Activated CD4-positive, alpha-beta T cell treated with anti-CD3 and anti-CD28 coated beads for 4 hours (primary cell): ENCODE measurements around the gene PDZRN4.
"Not testable (repeated sequence)": the region's sequence is repeated elsewhere in the genome, so short reads cannot be mapped to it uniquely, and the experiment has no call there.

Experiments
- DNase-seq, 2 donors: peaks; one replicate each; pipeline ENCODE4 v3.0.0-alpha.2; 2020

PDZRN4 gene

DNA sequence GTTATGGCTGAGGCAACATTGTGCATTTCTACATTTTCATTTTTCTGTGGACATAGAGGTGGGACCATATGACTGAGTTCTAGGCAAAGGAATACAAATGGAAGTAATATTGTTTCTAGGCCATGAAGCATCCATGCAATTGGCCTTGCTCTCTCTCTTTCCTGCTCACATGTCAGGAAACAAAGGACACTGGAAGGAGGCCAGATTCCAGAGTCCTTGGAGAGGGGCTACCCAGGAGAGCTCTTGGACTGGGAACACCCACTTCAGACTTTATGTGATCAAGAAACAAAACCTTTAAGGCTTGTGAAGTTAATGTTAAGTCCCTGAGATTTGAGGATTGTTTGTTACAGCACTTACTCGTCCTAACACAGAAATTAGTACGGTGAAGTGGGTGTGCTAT is 32.8 kb downstream of the PDZRN4 start:
- no peak for DNase-seq

DNA sequence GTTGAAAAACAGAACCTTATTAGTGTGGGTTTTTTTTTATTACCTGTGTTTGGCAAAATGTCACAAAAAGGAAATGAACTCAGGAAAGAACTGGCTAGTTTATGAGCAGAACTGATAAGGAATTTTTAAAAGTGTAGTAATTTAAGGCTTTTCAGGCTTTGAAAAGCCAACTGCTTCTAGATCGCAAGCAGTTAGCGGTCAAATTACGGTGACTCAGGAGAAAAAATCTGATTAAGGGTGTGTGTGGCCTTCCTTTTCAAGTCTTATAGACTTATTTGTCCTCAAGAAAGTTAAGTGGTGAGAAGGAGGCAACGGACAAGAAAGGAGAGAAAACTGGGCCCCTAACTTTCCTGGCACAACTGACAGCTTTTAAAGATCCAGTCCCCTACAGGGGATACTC is 33.4 kb downstream of the PDZRN4 start:
- no peak for DNase-seq

DNA sequence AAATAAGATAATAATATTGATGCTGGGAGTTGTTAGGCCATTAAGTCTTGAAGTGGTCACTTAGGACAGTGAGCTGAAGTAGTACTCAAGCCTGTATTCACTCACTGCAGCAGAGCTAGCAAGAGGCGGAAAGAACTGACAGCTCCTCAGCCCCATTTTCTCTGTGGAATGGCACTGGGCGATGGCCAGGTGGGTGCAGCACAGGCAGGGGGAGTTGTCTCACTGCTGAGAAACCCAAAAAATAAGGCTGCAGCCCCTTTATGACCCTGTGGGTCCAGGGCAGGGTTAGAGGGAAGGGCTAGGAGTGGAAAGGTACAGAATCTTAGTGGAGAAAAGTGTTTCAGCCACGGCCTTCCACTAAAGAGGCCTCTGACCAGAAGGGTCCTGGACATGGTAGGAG is 35.5 kb downstream of the PDZRN4 start:
- no peak for DNase-seq

DNA sequence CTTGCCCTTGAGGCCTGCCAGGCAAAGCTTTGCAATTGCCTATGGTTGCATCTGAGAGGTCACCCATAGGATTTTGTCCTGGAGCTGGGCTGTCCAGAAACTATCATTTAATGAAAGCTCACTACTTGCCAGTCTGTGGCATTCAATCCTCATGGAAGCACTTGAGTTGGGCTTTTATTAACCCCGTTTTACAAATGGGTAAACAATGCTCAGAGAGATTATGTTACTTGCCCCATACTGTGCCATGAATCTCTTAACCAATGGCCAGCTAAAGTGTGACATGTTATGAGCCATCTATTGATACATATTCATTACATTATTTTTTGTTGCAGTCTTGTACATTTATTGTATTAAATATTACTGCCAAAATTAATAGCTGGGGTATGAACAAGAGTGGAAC is 35.9 kb downstream of the PDZRN4 start:
- no peak for DNase-seq

DNA sequence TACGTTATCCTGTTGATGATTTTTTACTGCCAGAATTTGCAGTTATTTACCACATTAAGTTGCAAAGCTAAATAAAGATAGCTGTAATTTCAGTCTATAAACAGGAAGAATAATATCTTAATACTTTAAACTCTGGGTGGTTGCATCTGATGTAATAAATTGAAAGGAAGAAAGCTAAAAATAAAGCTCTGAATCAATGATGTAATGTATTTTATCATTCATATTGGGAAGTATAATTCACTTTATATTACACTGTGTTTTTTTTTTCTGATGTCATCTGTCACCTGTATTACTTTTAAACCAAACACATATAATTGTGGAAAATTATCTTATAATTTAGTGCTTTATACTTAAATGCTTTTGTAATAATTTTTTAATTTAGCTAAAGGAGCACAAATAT is 37.1 kb downstream of the PDZRN4 start:
- DNase-seq, result no peak

DNA sequence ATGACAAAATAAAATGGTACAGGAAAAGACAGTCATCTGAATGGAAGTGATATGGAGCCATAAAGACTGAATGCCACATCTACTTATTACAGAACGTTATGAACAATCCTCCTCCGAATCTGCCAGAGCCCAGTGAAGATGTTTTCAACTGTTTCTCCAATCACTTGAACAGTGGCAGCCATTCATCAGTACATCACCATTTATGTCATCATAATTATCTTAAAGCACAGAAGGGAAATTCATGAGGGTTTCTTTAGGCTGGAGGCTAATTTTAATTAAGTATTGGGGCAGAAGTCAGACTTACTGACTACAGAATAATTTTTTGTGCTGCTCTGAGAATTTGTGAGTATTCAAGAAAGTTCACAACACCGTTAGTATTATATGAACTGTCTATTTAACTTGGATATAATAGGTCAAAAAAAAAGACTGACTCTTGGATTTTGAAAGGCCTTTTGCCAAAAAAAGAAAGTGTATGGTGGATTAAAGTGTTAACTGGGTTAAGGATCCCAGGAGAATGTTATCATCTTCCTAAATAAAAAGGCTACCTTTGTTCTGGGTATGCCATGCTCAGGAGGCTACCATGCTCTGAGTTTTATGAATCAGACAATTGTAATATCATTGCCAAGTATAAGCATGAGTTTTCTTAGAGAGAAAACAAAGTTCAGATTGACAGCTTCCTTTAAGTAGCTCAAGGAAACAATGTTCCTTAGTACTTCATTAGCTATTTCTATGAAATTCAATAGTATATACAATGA is 40.1 kb downstream of the PDZRN4 start:
- no peak for DNase-seq

DNA sequence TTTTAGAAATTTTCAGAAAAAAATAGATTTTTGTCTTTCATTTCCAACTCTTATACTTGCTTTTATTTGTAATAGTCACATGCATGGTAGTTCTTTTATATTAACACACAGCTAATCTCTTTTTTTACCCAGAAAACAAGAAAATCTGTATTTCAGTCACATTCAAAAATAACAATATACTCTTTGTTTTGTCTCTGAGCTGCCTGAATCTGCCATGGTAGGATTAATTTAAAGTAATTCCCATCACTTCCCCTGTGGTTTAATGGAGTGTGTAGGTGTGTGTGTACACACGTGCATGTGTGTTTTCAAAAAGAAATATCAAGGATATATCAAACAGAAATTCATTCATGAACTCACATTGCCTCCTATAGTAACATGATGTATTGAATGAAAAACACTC is 42.6 kb downstream of the PDZRN4 start:
- DNase-seq, result no peak

DNA sequence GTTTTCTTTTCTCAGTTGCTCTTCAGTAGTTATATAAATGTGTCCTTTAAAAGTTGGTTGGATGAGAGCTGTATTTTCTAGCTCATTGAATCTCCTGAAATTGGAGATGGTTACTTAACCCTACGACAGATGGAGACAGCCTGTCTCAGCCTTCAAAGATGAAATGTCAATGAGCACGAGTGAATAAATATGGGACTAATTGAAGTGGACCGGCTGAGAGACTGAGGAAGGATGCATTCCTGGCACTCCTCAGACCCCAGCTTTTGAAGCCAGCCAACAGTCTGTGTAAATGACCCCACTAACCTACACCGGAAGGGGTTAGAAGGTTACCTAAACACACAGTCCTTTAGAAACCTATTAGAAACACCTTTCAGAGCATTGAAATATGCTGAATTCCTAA is 46.6 kb downstream of the PDZRN4 start:
- no peak for DNase-seq

DNA sequence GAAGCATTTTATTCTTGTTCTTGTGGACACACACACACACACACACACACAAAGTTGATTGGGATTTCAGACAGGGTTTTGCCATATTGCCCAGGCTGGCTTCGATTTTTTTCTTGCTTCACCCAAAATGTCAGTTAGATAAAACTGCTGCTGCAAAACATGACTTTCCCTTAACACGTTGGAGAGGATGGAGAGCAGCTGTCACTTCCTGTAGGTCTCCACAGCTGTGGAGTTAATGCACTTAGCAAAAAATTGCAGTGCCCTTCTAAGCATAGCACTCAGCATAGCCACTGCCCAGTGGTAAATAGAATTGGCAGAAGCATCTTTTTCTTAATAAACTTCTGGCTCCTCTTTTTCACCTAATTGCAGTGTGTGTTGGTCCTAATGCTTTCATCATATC is 54.5 kb downstream of the PDZRN4 start:
- DNase-seq, result no peak

DNA sequence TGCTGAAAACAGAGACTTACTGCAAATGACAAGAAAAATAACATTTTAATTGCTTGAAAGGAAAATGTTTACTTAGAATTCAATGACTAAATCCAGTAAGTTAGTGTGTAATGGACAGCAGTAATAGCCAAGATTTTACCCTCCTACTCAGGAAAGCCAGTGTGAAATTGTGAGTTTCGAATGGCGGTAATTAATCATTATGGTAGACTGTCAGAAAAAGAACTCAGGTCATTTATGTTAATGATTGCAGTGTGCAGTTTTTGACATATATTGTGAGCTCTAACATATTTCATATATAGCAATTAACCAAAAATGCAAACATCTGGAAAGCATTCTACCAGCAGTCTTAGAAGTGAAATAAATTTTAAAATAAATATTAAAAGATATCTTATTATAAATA is 60.3 kb downstream of the PDZRN4 start:
- DNase-seq, result no peak

DNA sequence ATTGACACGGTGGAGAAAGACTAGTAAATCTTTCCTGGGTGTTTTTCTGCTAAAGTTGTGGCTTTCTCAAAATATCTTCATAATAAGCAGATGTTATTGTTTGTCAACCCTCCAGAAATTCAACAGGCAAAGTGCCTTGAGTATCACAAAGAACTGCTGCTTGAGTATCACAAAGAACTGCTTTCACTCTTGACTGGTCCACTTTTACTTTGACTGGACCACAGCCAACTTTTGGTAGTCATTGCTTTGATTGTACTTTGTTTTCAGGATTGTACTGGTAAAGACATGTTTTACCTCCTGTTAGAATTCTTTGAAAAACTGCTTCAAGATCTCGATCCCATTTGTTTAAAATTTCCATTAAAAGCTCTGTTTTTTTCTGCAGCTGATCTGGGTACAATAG is 62.6 kb downstream of the PDZRN4 start:
- DNase-seq, result no peak

DNA sequence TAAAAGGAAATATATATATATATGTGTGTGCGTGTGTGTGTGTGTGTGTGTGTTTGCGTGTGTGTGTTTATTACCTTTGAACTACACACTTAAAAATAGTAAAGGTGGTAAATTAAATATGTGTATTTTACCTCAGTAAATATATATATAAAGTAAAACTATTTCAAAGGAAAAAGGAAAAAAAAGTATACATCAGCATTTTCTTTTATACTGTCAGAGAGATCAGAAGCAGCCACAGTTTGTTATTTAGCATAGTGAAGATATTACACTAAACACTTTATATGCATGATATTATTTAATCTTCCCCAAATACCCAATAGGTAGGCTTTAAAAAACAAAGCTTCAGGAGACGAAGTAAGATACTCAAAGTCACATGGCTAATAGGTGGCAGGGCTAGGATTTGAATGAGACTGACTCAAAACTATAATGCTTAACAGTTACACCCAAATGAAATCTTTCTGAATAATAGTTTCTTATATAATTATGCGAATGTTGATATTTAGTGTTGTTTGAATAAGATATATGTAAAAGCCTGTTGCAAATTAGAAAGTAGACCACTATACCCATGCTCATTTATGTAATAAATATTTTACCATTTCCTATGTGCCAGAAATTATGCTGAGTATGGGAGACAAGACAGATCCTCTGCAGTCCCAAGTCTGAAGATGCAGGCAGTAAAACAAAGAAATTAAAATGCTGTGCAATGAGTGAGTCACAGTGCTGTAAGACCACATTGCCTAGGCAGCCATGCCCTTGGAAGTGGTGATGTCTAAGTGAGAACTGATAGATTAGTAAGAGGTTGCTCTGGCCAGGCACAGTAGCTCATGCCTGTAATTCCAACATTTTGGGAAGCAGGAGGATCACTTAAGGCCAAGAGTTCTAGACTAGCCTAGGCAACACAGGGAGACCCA is 66.1 kb downstream of the PDZRN4 start:
- DNase-seq, result no peak

DNA sequence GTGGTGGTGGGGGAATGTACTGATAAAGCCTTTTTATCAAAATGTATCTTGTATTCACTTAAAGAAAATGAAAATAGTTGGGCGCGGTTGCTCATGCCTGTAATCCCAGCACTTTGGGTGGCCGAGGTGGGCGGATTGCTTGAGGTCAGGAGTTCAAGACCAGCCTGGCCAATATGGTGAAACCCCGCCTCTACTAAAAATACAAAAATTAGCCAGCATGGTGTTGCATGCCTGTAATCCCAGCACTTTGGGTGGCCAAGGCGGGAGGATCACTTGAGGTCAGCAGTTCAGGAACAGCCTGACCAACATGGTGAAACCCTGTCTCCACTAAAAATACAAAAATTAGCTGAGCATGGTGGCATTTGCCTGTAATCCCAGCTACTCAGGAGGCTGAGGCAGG is 75.1 kb downstream of the PDZRN4 start:
- DNase-seq, result not testable (repeated sequence)

DNA sequence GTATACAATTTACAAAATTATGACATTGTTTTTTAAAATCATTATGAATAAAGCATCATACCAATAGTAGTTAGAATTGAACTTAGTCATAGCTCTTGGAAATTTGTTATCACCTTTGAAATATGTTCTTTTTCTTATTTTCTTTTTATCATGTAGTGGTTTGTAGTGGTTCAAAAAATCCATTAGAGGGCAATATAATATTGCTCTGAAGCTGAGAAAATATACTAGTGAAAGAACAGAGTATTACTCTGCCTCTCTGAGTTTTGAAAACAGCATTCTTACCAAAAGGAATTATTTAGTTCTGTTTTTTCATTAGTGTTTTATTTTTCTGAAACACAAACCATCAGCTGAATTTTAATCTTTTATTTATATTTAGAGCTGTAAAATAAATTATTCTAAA is 76.2 kb downstream of the PDZRN4 start:
- DNase-seq, result no peak

DNA sequence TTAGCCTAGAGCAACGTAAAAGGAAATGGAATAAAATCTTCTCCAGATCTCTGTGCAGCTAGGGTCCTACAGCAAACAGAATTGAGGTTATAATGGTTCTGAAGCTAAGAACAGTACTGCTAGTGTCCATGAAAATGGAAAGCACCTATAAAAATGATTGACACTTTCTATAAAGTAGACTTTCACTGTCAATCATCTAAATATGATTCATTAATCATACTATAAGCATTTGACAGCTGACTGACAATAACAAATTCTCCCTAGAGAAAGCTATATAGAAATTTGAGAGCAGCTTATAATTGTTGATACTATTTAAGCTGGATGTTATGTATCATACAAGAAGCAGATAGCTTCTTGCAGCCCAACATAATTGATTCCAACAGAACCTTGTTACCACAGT is 80.9 kb downstream of the PDZRN4 start:
- no peak for DNase-seq

DNA sequence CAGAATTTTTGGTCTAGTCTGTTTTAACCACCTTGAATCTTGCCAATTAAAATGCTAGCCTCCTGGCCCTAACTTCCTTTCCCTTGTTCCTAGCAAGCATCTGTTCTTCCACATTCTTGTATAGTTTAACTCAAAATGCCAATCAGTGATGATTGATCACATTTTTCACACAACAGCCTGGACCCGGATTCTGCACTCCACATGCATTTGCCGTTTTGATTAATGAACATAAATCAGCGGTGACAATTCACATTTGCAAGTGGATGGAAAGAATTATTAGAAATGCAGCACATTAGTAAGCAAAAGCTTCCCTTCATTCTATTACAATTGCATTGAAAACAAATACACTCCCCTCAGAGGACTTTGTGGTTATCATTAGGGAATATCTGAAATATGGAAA is 83.4 kb downstream of the PDZRN4 start:
- no peak for DNase-seq

DNA sequence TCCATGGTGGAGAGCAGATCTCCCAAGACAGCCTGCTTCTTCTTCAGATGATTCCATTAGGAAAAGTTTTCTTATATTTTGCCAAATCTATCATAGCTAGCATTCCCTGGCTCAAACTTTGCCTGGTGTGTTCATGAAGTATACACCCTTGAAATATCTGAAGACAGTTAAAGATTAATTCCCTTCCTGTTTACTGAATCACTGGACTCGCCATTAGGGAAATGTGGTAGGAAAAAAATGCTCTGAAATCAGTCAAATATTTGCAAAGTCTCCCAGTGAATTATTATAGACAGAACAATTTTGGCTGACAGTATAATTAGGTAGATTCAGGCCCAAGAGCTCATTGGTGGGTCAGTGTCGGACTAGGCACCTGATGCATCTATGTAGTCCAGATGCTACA is 86.5 kb downstream of the PDZRN4 start:
- DNase-seq, result no peak

DNA sequence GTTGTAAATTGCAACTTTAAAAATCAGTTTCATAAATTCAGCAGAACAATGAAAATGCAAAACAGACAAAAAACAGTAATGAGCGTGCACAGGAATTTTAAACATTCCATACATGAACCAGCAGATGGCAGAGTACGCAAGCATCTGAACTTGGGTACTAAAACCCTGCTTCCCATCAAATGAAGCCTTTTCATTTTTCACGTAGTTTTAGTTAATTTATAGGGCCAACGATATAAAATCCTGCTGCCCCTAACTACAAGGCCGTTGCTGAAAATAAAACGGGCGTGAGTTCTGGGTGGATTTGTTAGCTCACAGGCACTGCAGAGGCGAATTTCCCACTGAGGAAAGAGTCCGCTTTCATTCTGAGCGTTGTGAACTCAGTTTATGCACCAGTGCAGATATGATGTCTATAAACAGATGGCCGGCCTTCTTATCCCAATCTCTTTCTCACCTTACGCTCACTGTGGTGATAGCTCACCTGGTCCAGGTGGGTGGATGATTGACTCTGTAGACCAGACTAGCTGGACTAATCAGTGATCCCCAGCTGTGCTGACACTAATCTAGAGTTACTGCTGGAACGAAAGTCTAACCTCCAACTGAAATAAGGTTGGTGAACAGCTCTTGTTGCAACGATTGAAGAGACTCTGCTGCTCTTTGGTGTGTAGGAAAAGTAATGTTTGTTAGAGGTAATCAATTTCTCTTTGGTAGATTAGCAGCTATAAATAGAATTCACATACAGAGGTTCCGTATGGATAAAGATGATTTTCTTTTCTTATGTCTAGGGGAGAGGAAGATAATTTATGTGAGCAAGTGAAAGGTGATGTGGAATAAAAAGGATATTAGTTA is 89.2 kb downstream of the PDZRN4 start:
- no peak for DNase-seq

DNA sequence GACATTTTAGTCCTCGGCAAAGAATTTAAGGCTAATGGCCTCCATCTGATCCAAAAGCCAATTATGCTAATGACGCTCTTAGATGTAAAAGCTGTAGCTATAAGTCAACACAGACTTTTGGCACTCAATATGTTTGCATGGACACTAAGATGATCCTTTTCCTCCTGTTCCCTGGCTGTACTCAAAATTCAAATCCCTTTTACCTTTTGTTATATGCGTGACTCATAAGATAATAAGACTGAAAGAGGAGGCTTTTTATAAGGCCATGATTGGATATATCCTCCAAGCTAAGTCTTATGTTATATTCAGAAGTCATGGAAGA is 89.8 kb downstream of the PDZRN4 start:
- no peak for DNase-seq

DNA sequence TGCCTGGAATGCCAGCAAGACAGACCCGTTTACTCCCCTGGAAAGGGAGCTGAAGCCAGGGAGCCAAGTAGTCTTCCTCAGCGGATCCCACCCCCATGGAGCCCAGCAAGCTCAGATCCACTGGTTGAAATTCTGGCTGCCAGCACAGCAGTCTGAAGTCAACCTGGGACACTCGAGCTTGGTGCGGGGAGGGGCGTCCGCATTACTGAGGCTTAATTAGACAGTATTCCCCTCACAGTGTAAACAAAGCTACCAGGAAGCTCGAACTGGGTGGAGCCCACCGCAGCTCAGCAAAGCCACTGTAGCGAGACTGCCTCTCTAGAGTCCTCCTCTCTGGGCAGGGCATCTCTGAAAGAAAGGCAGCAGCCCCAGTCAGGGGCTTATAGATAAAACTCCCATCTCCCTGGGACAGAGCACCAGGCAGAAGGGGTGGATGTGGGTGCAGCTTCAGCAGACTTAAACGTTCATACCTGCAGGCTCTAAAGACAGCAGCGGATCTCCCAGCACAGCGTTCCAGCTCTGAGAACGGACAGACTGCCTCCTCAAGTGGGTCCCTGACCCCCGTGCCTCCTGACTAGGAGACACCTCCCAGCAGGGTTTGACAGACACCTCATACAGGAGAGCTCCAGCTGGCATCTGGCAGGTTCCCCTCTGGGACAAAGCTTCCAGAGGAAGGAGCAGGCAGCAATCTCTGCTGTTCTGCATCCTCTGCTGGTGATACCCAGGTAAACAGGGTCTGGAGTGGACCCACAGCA is 92.4 kb downstream of the PDZRN4 start:
- DNase-seq, result not testable (repeated sequence)

DNA sequence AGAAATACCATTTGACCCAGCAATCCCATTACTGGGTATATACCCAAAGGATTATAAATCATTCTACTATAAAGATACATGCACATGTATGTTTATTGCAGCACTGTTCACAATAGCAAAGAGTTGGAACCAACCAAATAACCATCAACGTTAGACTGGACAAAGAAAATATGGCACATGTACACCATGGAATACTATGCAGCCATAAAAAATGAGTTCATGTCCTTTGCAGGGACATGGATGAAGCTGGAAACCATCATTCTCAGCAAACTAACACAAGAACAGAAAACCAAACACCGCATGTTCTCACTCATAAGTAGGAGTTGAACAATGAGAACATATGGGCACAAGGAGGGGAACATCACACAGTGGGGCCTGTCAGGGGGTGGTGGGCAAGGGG is 97.3 kb downstream of the PDZRN4 start:
- not testable (repeated sequence) for DNase-seq

DNA sequence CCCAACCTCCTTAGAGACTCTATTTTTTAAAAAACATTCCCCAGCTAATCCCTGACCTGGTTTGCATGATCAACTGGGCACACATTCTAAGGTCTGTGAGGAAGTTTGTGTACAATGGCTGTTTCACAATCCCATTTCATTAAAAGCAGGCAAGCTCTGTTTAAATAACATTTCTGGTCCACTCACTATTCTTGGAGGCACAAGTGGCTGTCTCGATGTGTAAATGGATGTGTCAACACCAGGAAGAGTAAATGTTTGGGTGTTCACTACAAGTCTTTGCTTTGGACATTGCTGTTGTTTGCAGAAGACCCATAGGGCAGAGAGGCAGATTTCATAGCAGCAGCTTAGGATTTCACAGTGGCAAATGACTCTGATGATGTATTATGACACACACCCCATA is 98.3 kb downstream of the PDZRN4 start:
- no peak for DNase-seq
